H7 (cell line): Measurements from ENCODE around the gene LUC7L2. TPM values are rescaled to one million over a fixed set of nuclear protein-coding genes. Genes with fewer than 3 reads are reported as not detected.
"Not testable (repeated sequence)": the region's sequence is repeated elsewhere in the genome, so short reads cannot be mapped to it uniquely, and the experiment has no call there.

Source experiments
- DNase-seq: peaks from one replicate; pipeline ENCODE4 v3.0.0; 2012
- H3K27me3 ChIP-seq: 2 replicates; pipeline ENCODE4 v1.6.0; 2011; ENCODE audit warnings: mild to moderate bottlenecking, low read length; ENCODE audit not compliant: control insufficient read depth, insufficient read depth
- H3K36me3 ChIP-seq: replicated peaks from 2 replicates; pipeline ENCODE4 v1.5.1; 2011; ENCODE audit warnings: low read length; ENCODE audit not compliant: control insufficient read depth, insufficient read depth
- H3K4me3 ChIP-seq: 2 replicates; pipeline ENCODE4 v1.5.1; 2011; ENCODE audit warnings: low read depth, mild to moderate bottlenecking, control low read depth, low read length, moderate library complexity; ENCODE audit not compliant: insufficient read depth
- total RNA-seq: library from RNA; depleted of rRNA; stranded (reverse); fragments of >200 nt; shearing (Covaris generic); gene quantifications from 2 replicates; pipeline ENCODE4 v1.2.3, GENCODE V29; 2014; rRNA removed

Gene LUC7L2
- total RNA-seq = 43.4 and 53.7 TPM in 2 replicates

GRCh38 chr7:139359366-139360209 lies at the start of gene LUC7L2:
LUC7L2 (plus strand) TSS chr7:139359894; CDS start chr7:139360262, 368 bp downstream.
- no peaks in the 10 kb centered on the region for H3K27me3 ChIP-seq
- DNase-seq = peak; percentile 95
- peak within 1 kb of the TSS; percentile 99 for H3K4me3 ChIP-seq
- no peaks in the 10 kb centered on the region for H3K36me3 ChIP-seq

- H3K4me3 ChIP-seq = no peak overlapping the region
- no peaks in the 10 kb centered on the region for H3K27me3 ChIP-seq
- H3K36me3 ChIP-seq = no peaks in the 10 kb centered on the region
- DNase-seq = no peak
Measured at GRCh38 chr7:139317939-139318505, 41.7 kb upstream of the LUC7L2 start.

- Histone ChIP-seq H3K27me3 (no peaks in the 10 kb centered on the region), H3K4me3 (no peak overlapping the region), H3K36me3 (no peaks in the 10 kb centered on the region)
- peak; percentile 54 for DNase-seq
Measured at GRCh38 chr7:139321071-139321745, 38.5 kb upstream of the LUC7L2 start.

GRCh38 chr7:139324709-139325108 lies 35.0 kb upstream of the LUC7L2 start:
- H3K4me3 ChIP-seq, H3K36me3 ChIP-seq, DNase-seq, H3K27me3 ChIP-seq: not testable (repeated sequence)

GRCh38 chr7:139328375-139328774 lies 31.3 kb upstream of the LUC7L2 start:
- no peak for DNase-seq
- Histone ChIP-seq H3K4me3 (no peak overlapping the region), H3K27me3 (no peaks in the 10 kb centered on the region), H3K36me3 (no peaks in the 10 kb centered on the region)

- Histone ChIP-seq H3K27me3 (no peaks in the 10 kb centered on the region), H3K4me3 (no peak overlapping the region), H3K36me3 (no peaks in the 10 kb centered on the region)
- no peak for DNase-seq
Measured at GRCh38 chr7:139329119-139329518, 30.6 kb upstream of the LUC7L2 start.

GRCh38 chr7:139330333-139331030 lies 29.2 kb upstream of the LUC7L2 start:
- DNase-seq = no peak
- H3K27me3 ChIP-seq = no peaks in the 10 kb centered on the region
- H3K36me3 ChIP-seq = no peaks in the 10 kb centered on the region
- no peak overlapping the region for H3K4me3 ChIP-seq

- no peak for DNase-seq
- Histone ChIP-seq H3K27me3 (no peaks in the 10 kb centered on the region), H3K4me3 (no peak overlapping the region), H3K36me3 (no peaks in the 10 kb centered on the region)
Measured at GRCh38 chr7:139332697-139333359, 26.9 kb upstream of the LUC7L2 start.

GRCh38 chr7:139333443-139333842 lies 26.3 kb upstream of the LUC7L2 start:
- H3K36me3 ChIP-seq, DNase-seq, H3K4me3 ChIP-seq, H3K27me3 ChIP-seq: not testable (repeated sequence)

GRCh38 chr7:139334399-139335150 lies 25.1 kb upstream of the LUC7L2 start:
- DNase-seq = no peak
- no peaks in the 10 kb centered on the region for H3K27me3 ChIP-seq
- H3K36me3 ChIP-seq = no peaks in the 10 kb centered on the region
- H3K4me3 ChIP-seq = no peak overlapping the region

GRCh38 chr7:139339025-139339424 lies 20.7 kb upstream of the LUC7L2 start:
- DNase-seq = no peak
- H3K4me3 ChIP-seq = no peak overlapping the region

GRCh38 chr7:139339698-139340036 lies 20.0 kb upstream of the LUC7L2 start:
- Histone ChIP-seq H3K27me3 (no peaks in the 10 kb centered on the region), H3K36me3 (no peaks in the 10 kb centered on the region; the same call in 1 of the 2 replicates), H3K4me3 (peak overlapping the region; percentile 96)
- no peak for DNase-seq

More at GRCh38 chr7:139339025-139339424, 20.7 kb upstream of the LUC7L2 start:
- Histone ChIP-seq H3K27me3 (no peaks in the 10 kb centered on the region), H3K36me3 (no peaks in the 10 kb centered on the region; the same call in 1 of the 2 replicates)

- peak overlapping the region; percentile 96 for H3K4me3 ChIP-seq
- H3K27me3 ChIP-seq = no peaks in the 10 kb centered on the region
- DNase-seq = peak; percentile 95
- no peaks in the 10 kb centered on the region; the same call in 1 of the 2 replicates for H3K36me3 ChIP-seq
Measured at GRCh38 chr7:139340037-139340807, 19.5 kb upstream of the LUC7L2 start.
